ENCODE measurements around the gene ERGIC1. TPM values are rescaled to one million over a fixed set of nuclear protein-coding genes. Genes with fewer than 3 reads are reported as not detected.
A peak's percentile ranks its signal among the peaks of the same experiment; 100 is the strongest.

ERGIC1 gene
- total and polyA plus RNA-seq, 9 donors: 58.8 to 102 (median 97.5) TPM

GRCh38 chr5:172929371-172929838 lies 95.4 kb downstream of the ERGIC1 start:
- Histone ChIP-seq H3K36me3 (ENCODE audit: control insufficient read depth, insufficient read depth, low read length) (peaks cover 42% of the 10 kb centered on the region), H3K4me1 (ENCODE audit: control insufficient read depth, insufficient read depth, low read length) (peaks cover 11% of the 10 kb centered on the region), H3K4me3 (ENCODE audit: low read length) (no peak overlapping the region), H3K27me3 (ENCODE audit: control insufficient read depth, insufficient read depth, low read length) (no peaks in the 10 kb centered on the region), H3K27ac (ENCODE audit: low read length) (no peak overlapping the region), H3K9me3 (replicated peaks; ENCODE audit: control insufficient read depth, low read depth, low read length) (no peaks in the 10 kb centered on the region)
- WGBS (ENCODE audit: insufficient coverage): 76% methylated on average over 3 of the region's 3 CpGs
- no peak for DNase-seq

GRCh38 chr5:172931001-172931536 lies 97.0 kb downstream of the ERGIC1 start:
- no peak for DNase-seq
- no peaks in the 10 kb centered on the region for H3K27me3 ChIP-seq (ENCODE audit: control insufficient read depth, insufficient read depth, low read length)
- H3K9me3 ChIP-seq (replicated peaks; ENCODE audit: control insufficient read depth, low read depth, low read length): no peaks in the 10 kb centered on the region
- peaks cover 11% of the 10 kb centered on the region for H3K4me1 ChIP-seq (ENCODE audit: control insufficient read depth, insufficient read depth, low read length)
- no peak overlapping the region for H3K4me3 ChIP-seq (ENCODE audit: low read length)
- peaks cover 48% of the 10 kb centered on the region for H3K36me3 ChIP-seq (ENCODE audit: control insufficient read depth, insufficient read depth, low read length)
- H3K27ac ChIP-seq (ENCODE audit: low read length): peak overlapping the region; percentile 21
- 54% methylated on average over 4 of the region's 9 CpGs for WGBS (ENCODE audit: insufficient coverage)

- no peaks in the 10 kb centered on the region for H3K27me3 ChIP-seq (ENCODE audit: control insufficient read depth, insufficient read depth, low read length)
- H3K4me3 ChIP-seq (ENCODE audit: low read length): no peak overlapping the region
- H3K9me3 ChIP-seq (replicated peaks; ENCODE audit: control insufficient read depth, low read depth, low read length): no peaks in the 10 kb centered on the region
- peak; percentile 60 for DNase-seq
- peaks cover 48% of the 10 kb centered on the region for H3K36me3 ChIP-seq (ENCODE audit: control insufficient read depth, insufficient read depth, low read length)
- 14% methylated on average over 22 of the region's 22 CpGs for WGBS (ENCODE audit: insufficient coverage)
- H3K4me1 ChIP-seq (ENCODE audit: control insufficient read depth, insufficient read depth, low read length): peaks cover 11% of the 10 kb centered on the region
- H3K27ac ChIP-seq (ENCODE audit: low read length): no peak overlapping the region
Measured at GRCh38 chr5:172932313-172933017, 98.4 kb downstream of the ERGIC1 start.

GRCh38 chr5:172933238-172933637 lies 99.2 kb downstream of the ERGIC1 start:
- Histone ChIP-seq H3K4me1 (ENCODE audit: control insufficient read depth, insufficient read depth, low read length) (peaks cover 11% of the 10 kb centered on the region), H3K27me3 (ENCODE audit: control insufficient read depth, insufficient read depth, low read length) (no peaks in the 10 kb centered on the region), H3K4me3 (ENCODE audit: low read length) (no peak overlapping the region), H3K36me3 (ENCODE audit: control insufficient read depth, insufficient read depth, low read length) (peaks cover 48% of the 10 kb centered on the region), H3K9me3 (replicated peaks; ENCODE audit: control insufficient read depth, low read depth, low read length) (no peaks in the 10 kb centered on the region), H3K27ac (ENCODE audit: low read length) (no peak overlapping the region)
- 100% methylated on average over 3 of the region's 4 CpGs for WGBS (ENCODE audit: insufficient coverage)
- DNase-seq: no peak

- H3K27ac ChIP-seq (ENCODE audit: low read length): no peak overlapping the region
- peaks cover 22% of the 10 kb centered on the region for H3K4me1 ChIP-seq (ENCODE audit: control insufficient read depth, insufficient read depth, low read length)
- WGBS (ENCODE audit: insufficient coverage): 87% methylated on average over 13 of the region's 14 CpGs
- H3K9me3 ChIP-seq (replicated peaks; ENCODE audit: control insufficient read depth, low read depth, low read length): no peaks in the 10 kb centered on the region
- H3K36me3 ChIP-seq (ENCODE audit: control insufficient read depth, insufficient read depth, low read length): peaks cover 47% of the 10 kb centered on the region
- no peaks in the 10 kb centered on the region for H3K27me3 ChIP-seq (ENCODE audit: control insufficient read depth, insufficient read depth, low read length)
- DNase-seq: no peak
- H3K4me3 ChIP-seq (ENCODE audit: low read length): no peak overlapping the region
Measured at GRCh38 chr5:172935096-172935495, 101.0 kb downstream of the ERGIC1 start.

- Histone ChIP-seq H3K36me3 (ENCODE audit: control insufficient read depth, insufficient read depth, low read length) (peaks cover 55% of the 10 kb centered on the region), H3K4me1 (ENCODE audit: control insufficient read depth, insufficient read depth, low read length) (peaks cover 22% of the 10 kb centered on the region)
- 92% methylated on average over 5 of the region's 5 CpGs for WGBS (ENCODE audit: insufficient coverage)
Measured at GRCh38 chr5:172936401-172936800, 102.3 kb downstream of the ERGIC1 start.

GRCh38 chr5:172939071-172939470 lies 105.0 kb downstream of the ERGIC1 start:
- Histone ChIP-seq H3K36me3 (ENCODE audit: control insufficient read depth, insufficient read depth, low read length) (peaks cover 60% of the 10 kb centered on the region), H3K9me3 (replicated peaks; ENCODE audit: control insufficient read depth, low read depth, low read length) (no peaks in the 10 kb centered on the region), H3K27ac (ENCODE audit: low read length) (peak overlapping the region; percentile 74), H3K27me3 (ENCODE audit: control insufficient read depth, insufficient read depth, low read length) (no peaks in the 10 kb centered on the region), H3K4me3 (ENCODE audit: low read length) (no peak overlapping the region), H3K4me1 (ENCODE audit: control insufficient read depth, insufficient read depth, low read length) (peaks cover 22% of the 10 kb centered on the region)
- WGBS (ENCODE audit: insufficient coverage): 81% methylated on average over 10 of the region's 10 CpGs
- DNase-seq: no peak

More at GRCh38 chr5:172936401-172936800, 102.3 kb downstream of the ERGIC1 start:
- DNase-seq: no peak
- Histone ChIP-seq H3K27ac (ENCODE audit: low read length) (no peak overlapping the region), H3K9me3 (replicated peaks; ENCODE audit: control insufficient read depth, low read depth, low read length) (no peaks in the 10 kb centered on the region), H3K4me3 (ENCODE audit: low read length) (no peak overlapping the region), H3K27me3 (ENCODE audit: control insufficient read depth, insufficient read depth, low read length) (no peaks in the 10 kb centered on the region)

GRCh38 chr5:172939611-172940267 lies 105.7 kb downstream of the ERGIC1 start:
- H3K27ac ChIP-seq (ENCODE audit: low read length): peak overlapping the region; percentile 74
- H3K9me3 ChIP-seq (replicated peaks; ENCODE audit: control insufficient read depth, low read depth, low read length): no peaks in the 10 kb centered on the region
- no peak overlapping the region for H3K4me3 ChIP-seq (ENCODE audit: low read length)
- no peaks in the 10 kb centered on the region for H3K27me3 ChIP-seq (ENCODE audit: control insufficient read depth, insufficient read depth, low read length)
- WGBS (ENCODE audit: insufficient coverage): 54% methylated on average over 9 of the region's 16 CpGs
- DNase-seq: peak; percentile 55
- H3K4me1 ChIP-seq (ENCODE audit: control insufficient read depth, insufficient read depth, low read length): peaks cover 22% of the 10 kb centered on the region
- peaks cover 60% of the 10 kb centered on the region for H3K36me3 ChIP-seq (ENCODE audit: control insufficient read depth, insufficient read depth, low read length)

- Histone ChIP-seq H3K36me3 (ENCODE audit: control insufficient read depth, insufficient read depth, low read length) (peaks cover 61% of the 10 kb centered on the region), H3K4me1 (ENCODE audit: control insufficient read depth, insufficient read depth, low read length) (peaks cover 22% of the 10 kb centered on the region), H3K27ac (ENCODE audit: low read length) (peak overlapping the region; percentile 74), H3K27me3 (ENCODE audit: control insufficient read depth, insufficient read depth, low read length) (no peaks in the 10 kb centered on the region), H3K9me3 (replicated peaks; ENCODE audit: control insufficient read depth, low read depth, low read length) (no peaks in the 10 kb centered on the region), H3K4me3 (ENCODE audit: low read length) (no peak overlapping the region)
- WGBS (ENCODE audit: insufficient coverage): 98% methylated on average over 8 of the region's 15 CpGs
- peak; percentile 30 for DNase-seq
Measured at GRCh38 chr5:172940268-172941066, 106.4 kb downstream of the ERGIC1 start.

Measured in muscle of leg (tissue), 11 donors.